Hematopoietic multipotent progenitor cell treated with erythropoietin and hydrocortisone succinate and interleukin-3 and kit ligand, for 6 days (in vitro differentiated cells): Measurements from ENCODE around the gene ARFIP1.
"Not testable (repeated sequence)": the region's sequence is repeated elsewhere in the genome, so short reads cannot be mapped to it uniquely, and the experiment has no call there.

ENCODE experiments used
- DNase-seq: peaks from one replicate; pipeline ENCODE4 v3.0.0-alpha.2; 2015

Gene ARFIP1

DNA sequence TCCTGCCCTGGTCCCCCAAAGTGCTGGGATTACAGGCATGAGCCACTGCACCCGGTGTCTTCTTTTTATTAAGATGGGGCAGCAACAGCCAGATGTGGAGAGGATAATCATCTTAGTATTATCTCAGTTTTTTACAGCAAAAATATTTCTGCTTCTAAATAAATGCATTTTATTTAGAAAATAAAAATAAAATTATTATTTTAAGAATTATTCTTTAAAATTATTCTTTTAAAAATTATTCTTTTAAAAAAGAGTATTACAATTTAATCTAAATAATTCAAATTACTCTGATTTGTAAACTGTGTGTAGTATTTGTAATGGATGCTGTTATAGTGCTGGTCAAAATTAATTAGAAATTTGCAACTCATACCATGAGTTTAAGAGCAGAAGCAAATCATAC lies 67.6 kb downstream of the ARFIP1 start:
- no peak for DNase-seq

DNA sequence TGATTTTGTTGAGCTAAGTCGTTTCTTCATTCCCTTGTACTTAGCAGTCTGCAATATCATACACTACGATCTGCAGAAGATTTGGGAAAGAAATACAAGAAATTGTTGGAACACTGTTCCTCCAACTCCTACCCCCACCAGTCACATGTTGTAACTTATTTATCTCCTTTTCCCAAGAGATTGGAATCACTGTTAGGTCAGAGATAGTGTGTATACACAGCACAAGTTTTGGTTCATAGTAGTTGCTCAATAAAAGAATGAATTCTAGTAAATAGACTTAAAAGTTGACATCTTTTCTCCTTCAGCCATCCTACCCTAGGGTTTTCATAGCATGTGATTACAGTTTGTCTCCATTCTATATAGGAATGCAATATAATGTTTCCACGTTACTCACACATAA lies 68.8 kb downstream of the ARFIP1 start:
- DNase-seq: no peak

DNA sequence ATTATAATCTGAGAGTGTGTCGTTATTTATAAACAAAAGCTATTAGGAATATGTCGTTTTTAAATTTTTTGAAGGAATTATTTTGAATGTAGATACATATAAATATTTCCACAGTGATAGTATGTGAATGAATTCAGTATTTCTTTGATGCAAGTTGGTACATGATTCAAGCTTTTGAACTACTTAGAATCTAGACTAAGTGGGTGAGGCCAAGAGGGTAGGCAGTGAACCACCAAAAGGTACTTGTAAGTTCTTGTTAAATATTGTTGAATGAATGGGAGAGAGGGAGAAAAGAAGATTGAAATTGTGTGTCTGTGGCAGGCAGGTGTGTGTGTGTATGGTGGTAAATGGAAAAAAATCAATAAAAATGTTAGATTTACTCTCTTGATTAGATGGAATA lies 69.6 kb downstream of the ARFIP1 start:
- no peak for DNase-seq

DNA sequence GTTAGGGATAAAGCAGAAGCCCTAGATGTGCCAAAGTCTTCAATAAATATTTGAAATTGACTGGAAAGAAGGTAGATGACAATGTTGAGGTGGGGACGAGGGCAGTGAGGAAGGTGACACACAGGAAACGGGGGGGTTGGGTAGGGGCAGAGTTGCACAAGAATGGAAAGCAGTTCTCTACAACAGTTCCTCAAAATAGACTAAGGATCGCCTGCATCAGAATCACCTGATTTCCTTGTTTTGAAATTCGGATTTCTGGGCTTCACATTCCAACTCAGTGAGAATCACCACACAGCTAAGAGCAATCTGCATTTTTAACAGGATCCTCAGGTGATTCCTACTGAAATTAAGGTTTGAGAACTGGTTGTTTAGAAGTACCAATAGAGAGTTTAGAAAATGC lies 70.6 kb downstream of the ARFIP1 start:
- DNase-seq: peak; percentile 58

DNA sequence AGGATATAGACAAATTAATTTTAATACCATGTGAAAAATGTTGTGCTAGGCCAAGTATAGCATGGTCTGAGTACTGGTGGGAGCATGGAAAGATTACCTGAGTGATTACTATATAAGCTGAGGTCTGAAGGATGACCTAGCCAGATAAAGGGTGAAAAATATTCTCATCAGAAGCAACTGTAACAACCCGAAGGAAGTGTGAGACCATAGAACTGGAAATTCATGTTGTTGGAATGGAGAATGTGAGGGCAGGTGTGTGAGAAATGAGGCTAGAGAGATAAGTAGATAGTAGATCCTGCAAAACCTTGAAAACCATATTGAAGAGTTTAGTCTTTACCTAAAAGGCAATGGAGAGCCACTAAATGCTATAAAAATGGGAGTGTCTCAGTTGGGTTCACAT lies 71.5 kb downstream of the ARFIP1 start:
- DNase-seq: no peak

- no peak for DNase-seq
Measured at GRCh38 chr4:152853293-152853692, 73.5 kb downstream of the ARFIP1 start.

DNA sequence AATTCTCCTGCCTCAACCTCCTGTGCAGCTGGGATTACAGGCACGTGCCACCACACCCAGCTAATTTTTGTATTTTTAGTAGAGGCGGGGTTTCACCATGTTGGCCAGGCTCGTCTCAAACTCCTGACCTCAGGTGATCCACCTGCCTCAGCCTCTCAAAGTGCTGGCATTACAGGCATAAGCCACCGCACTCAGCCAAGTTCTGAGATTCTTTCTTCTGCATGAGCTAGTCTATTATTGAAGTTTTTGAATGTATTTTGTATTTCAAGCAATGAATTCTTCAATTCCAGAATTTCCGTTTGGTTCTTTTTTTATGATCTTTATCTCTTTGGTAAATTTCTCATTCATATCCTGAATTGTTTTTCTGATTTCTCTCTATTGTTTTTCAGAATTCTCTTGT lies 74.3 kb downstream of the ARFIP1 start:
- not testable (repeated sequence) for DNase-seq

DNA sequence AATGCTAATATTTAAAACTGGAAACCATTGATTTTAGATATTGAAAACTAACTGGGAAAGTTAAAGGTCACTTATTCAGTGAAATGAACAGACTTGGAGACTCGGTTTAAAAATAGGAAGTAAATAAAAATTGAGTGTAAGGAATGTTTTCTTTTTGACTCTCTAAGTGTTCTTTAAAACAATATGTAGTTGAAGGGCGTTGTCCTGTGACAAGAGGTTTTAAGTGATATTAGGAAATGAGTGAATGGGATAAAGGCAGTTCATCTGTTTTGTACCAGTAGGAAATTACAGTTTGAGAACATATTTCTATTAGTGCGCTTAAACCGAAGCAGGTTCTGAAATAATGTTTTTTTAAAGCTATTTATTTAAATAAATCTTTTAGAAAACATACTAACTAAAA lies 77.2 kb downstream of the ARFIP1 start:
- no peak for DNase-seq

- no peak for DNase-seq
Measured at GRCh38 chr4:152858934-152859333, 79.2 kb downstream of the ARFIP1 start.

DNA sequence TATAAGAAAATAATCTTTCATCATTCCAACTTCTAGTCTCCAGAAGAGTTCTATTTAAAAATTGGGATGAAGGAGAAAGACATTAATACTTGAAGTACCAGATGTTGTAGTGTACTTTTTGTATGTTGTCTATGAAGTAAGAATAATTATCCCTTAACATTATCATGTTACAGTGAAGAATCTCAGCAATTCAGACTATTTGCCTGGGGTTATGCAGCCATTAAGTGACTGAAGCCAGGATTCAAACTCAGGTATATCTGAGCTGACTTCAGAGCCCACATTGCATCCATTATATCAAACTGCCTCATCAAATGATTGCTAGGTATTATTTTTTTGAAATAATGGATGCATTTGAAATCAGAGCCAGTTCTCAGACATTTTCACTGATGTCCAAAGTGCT lies 80.3 kb downstream of the ARFIP1 start:
- no peak for DNase-seq

DNA sequence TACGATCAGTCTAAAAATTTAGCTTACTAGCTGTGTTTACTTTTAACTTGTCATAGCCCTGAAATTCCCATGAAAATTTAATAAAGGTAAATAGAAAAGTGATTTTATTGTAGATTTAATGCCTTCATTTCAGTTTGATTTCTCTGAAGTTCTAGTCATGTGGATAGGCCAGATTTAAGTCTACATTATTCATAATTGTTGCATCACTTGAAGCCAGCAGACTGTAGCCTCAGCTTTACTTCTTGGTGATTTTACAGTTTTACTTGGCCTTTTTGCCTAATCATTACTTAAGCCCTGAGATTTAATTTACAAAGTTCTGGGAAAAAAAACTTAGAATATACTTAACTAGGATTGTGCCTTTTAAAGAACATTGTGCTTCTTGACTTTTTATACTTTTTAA lies 82.9 kb downstream of the ARFIP1 start:
- no peak for DNase-seq

DNA sequence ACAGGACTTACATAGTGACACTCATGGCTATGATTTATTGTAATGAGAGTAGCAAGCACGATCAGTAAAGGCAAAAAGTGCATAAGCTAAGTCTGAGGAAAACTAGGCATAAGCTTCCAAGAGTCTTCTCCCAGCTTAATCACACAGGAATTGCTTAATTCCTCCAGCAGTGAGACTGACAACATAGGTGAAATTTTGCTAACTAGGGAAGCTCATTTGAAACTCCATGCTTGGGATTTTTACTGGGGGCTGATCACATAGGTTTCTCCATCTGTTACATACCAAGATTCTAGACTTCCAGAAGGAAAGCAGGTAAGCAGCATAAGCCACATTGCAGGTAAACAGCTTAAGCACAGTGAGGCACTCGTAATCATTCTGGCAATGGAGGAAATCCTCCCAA lies 84.6 kb downstream of the ARFIP1 start:
- DNase-seq: no peak

GRCh38 chr4:152866432-152866993 lies 86.8 kb downstream of the ARFIP1 start:
- not testable (repeated sequence) for DNase-seq

DNA sequence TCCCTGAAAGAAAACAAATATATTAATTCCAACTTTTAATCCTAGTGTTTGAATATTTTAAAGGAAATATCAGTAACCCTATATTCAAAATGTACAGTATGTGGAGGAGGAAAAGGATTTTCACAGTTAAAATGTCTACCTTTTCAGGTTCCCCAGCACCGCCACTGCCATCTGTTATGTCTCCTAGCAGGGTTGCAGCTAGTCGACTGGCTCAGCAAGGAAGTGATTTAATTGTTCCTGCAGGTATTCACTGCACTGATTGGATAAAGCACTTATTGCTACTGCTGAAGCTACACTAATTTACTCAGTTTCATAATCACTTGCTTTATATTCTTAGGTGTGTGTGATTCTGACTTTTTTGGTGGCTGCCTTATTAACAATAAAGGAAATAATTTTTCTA lies 90.9 kb downstream of the ARFIP1 start:
- DNase-seq: no peak

- DNase-seq: peak; percentile 85
Measured at GRCh38 chr4:152875261-152875660, 95.5 kb downstream of the ARFIP1 start.

GRCh38 chr4:152877868-152878267 lies 98.1 kb downstream of the ARFIP1 start:
- no peak for DNase-seq

GRCh38 chr4:152880263-152880662 lies 100.5 kb downstream of the ARFIP1 start:
- DNase-seq: no peak

GRCh38 chr4:152881974-152882373 lies 102.2 kb downstream of the ARFIP1 start:
- no peak for DNase-seq

- no peak for DNase-seq
Measured at GRCh38 chr4:152885185-152885584, 105.4 kb downstream of the ARFIP1 start.

DNA sequence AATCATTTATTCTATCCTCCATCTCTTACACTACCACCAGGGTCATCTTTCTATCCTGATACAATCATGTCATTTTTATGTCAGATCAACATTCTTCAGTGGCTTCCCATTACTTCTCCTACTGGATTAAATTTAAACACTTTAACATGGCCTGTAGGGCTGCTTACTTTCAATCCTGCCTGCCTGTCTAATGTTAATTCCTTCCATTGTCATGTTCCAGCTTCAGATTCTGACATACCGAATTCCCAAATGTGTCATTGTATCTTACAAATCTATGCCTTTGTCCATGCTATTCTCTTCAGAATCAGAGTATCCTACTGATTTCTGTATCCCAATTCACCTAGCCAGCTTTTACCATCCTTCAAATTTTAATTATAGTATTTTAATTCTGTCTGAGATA lies 106.4 kb downstream of the ARFIP1 start:
- no peak for DNase-seq

DNA sequence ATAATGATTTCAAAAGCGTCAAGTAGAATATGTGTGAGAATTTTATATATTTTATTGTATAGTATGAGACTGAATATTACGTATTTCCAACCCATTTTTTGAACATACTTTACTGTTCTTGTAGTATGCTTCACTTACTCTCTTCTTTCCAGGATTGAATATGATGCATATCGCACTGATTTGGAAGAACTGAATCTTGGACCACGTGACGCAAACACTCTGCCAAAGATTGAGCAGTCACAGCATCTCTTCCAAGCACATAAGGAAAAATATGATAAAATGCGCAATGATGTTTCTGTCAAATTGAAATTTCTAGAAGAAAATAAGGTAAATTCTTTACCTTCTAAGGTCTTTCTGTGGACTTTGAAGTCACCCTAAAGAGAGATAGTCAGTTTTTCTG lies 108.2 kb downstream of the ARFIP1 start:
- DNase-seq: no peak

DNA sequence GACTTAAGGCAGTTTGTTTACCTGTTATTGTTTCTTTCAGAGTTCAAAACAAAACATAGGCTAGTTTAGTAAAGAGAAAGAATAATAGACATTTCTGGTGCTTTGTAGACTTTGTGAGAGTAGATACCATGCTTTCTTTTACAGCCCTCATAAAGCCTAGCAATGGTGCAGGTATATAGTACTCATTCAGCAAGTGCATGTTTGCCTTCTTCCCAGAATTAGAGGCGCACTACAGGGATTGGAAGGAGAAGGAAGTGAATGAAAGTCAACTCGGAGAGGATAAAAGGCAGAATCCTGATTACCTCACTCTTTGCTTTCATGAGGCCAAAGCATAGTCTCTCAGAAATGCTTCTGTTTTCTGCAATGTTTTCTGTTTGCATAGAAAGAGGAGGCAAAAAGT lies 113.2 kb downstream of the ARFIP1 start:
- DNase-seq: no peak

GRCh38 chr4:152894673-152895072 lies 114.9 kb downstream of the ARFIP1 start:
- DNase-seq: no peak

DNA sequence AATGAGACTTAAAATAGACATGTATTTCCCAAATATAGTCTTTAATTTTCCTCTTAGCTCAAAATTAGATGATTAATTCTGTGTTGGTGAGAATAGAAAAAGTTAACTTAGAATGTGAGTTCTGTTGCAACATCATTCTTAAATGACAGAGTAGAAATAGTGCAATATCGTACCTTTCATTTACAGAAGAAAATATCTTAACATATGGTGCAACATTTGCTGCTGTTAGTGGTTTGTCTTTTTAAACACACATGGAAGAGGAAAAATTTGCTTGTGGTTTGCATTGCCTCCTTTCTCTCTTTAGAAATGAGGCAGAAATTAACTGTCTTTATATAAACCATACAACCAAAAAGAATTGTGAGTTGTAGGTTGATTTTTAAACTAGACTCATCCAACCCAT lies 117.1 kb downstream of the ARFIP1 start:
- peak; percentile 55 for DNase-seq

DNA sequence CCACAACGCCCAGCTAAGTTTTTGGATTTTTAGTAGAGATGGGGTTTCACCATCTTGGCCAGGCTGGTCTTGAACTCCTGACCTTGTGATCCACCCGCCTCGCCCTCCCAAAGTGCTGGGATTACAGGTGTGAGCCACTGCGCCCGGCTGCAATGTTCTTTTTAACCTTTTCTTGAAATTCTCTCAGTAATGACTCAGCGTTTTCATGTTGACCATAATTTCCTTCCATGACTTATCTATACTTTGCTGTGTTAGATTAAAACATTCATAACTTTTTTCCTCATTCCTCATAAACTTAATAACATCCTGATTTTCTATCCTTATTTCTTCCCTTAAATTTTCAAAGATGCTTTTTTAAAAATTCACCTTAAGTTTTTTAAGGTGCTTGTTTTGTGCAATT lies 118.4 kb downstream of the ARFIP1 start:
- DNase-seq: peak; percentile 31

DNA sequence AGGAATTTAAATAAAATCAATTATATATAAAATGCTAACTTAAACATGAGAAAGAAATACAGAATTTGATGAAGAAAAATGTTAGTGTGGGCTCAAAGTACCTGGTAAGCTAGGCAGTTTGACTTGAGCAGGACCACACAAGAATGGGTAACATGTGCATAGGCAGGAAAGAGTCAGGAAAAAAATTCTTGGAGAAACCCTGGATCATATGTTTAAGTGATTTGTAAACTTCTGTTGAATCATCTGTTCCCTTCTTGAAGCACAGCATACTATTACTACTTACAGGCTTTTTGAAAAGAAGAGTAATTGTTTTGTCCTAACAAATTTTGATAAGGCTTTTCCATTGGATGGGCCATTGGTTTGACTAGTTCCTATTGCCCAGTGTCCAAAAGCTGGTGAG lies 118.9 kb downstream of the ARFIP1 start:
- DNase-seq: no peak
